EH (cell line): ENCODE measurements around the gene MON1B.

Source experiments
- DNase-seq: peaks from one replicate; pipeline ENCODE4 v3.0.0-alpha.2; 2015; ENCODE audit warnings: low read depth

MON1B gene

DNA sequence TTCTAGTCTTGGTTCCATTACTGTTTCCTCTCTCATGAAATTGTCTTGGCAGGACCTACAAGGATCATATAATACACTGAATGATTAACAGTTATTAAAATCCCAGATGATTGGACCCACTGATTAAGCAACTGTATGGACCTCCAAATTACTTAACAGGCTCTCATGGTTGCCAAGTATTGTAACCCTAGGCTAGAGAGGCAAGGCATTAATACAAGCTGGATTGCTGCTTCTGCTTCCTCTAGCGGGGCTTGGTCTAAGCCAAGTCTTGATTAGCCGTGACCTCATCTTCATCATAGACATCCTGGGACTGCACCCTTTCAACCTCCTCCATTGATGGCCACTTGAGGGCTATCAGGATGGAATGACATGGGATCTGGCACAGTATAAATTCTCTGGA lies 55.2 kb downstream of the MON1B start:
- no peak for DNase-seq

DNA sequence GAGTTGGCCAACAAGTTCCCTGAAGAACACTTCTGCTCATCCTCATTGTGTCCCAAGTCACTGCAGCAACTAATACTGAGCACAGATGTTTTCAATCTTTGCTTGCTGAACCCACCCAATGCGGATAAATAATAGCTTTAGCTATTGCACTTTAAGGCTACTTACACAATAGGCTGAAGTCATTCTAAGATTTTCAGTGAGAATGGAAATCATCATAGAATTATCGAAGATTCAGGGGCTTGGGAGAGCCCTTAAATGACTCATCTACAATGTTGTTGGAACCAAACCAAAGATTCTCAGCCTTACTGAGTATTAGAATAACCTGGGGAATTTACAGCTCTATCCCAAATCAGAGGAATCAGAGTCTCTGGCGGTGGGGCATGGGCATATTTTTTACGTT lies 59.4 kb downstream of the MON1B start:
- DNase-seq = no peak
